ENCODE data around the gene ONECUT2. TPM values are rescaled to one million over a fixed set of nuclear protein-coding genes. Genes with fewer than 3 reads are reported as not detected.

Gene ONECUT2
- total RNA-seq, 4 donors from 2014 or later = 0.07 TPM; not detected in 3

DNA sequence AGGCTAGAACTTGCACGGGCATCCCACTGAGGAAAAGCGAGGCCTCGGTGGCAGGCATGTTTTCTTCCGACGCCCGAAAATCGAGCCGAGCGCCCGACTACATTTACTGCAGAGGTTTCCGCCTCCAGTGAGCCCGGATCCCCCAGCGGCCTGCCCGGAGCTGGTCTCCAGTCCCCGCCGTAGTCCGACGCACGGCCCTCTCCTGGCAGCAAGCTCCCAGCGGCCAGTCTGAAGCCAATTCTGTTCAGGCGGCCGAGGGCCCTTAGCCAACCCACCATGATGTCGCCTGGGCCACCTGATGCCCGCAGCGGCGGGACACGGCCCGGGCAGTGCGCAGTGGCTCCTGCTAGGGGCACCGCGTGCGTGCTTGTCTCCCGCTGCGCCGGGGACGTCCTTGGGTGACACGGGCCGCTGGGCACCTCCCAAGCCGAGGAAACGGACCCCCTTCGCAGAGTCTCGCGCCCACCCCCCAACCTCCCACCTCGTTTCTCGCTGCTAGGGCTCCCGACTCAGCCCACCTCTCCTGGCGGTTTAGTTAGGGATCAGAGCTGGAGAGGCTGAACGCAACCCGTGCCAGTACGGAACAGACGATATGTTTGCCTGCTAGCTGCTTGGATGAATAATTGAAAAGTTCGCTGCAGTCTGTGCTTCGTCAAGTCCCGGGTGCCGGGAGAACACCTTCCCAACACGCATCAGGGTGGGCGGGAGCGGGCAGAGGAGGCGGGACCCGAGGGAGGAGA lies 5.3 kb downstream of the ONECUT2 start:
- peaks cover 0 to 22% of the 10 kb centered on the region in 2 donors for H3K4me1 ChIP-seq
- H3K27me3 ChIP-seq = peaks cover 25 to 78% of the 10 kb centered on the region in 2 donors
- intact Hi-C loops (cut with DNase I; ENCODE audit: low total_unique reads) = no loop called here

DNA sequence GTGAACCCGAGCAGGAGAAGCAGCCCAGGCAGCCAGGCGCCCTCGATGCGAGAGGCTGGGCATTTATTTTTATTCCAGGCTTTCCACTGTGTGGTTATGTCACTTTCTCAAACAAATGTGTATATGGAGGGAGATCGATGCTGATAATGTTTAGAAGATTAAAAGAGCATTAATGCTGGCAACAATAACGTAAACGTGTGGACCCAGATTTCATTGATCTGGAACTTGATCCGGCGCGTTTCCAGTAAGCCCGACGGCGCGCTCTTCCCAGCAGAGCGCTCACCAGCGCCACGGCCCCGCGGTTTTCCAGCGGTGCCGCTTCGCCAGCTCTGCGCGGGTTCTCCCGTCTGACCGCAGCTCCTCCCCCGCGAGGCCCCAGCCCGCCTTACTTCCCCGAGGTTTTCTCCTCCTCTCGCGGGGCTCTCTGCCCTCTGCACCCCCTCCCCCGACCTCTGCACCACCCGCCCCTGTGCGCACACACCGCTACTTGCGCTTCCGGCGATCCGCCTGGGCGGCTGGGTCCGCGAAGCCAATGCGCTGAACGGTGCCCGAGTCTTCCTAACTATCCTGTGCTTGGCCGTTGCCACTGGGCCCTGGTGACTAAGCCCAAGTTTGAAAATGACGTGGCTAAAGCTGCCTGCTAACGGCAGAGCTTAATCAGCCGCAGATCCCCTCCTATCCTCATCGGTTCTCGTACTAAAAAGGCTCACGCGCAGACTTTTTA lies 6.1 kb downstream of the ONECUT2 start:
- Histone ChIP-seq H3K36me3 (no peaks in the 10 kb centered on the region), H3K9me3 (no peaks in the 10 kb centered on the region), H3K4me1 (peaks cover 0 to 19% of the 10 kb centered on the region in 2 donors), H3K27ac (no peak overlapping the region), H3K4me3 (no peak overlapping the region), H3K27me3 (peaks cover 21 to 74% of the 10 kb centered on the region in 2 donors)
- intact Hi-C loops (cut with DNase I; ENCODE audit: low total_unique reads) = no loop called here
- DNase-seq = no peak
- TF ChIP-seq, protein P1, sequence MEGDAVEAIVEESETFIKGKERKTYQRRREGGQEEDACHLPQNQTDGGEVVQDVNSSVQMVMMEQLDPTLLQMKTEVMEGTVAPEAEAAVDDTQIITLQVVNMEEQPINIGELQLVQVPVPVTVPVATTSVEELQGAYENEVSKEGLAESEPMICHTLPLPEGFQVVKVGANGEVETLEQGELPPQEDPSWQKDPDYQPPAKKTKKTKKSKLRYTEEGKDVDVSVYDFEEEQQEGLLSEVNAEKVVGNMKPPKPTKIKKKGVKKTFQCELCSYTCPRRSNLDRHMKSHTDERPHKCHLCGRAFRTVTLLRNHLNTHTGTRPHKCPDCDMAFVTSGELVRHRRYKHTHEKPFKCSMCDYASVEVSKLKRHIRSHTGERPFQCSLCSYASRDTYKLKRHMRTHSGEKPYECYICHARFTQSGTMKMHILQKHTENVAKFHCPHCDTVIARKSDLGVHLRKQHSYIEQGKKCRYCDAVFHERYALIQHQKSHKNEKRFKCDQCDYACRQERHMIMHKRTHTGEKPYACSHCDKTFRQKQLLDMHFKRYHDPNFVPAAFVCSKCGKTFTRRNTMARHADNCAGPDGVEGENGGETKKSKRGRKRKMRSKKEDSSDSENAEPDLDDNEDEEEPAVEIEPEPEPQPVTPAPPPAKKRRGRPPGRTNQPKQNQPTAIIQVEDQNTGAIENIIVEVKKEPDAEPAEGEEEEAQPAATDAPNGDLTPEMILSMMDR (IDR thresholded peaks at IDR 0.05) = no peak
- no peak for TF ChIP-seq POLR2A (IDR thresholded peaks at IDR 0.05)

More for the DNA sequence above, 5.3 kb downstream of the ONECUT2 start:
- no peak overlapping the region for H3K27ac ChIP-seq
- no peak overlapping the region for H3K4me3 ChIP-seq
- H3K9me3 ChIP-seq = no peaks in the 10 kb centered on the region
- no peak for TF ChIP-seq POLR2A (IDR thresholded peaks at IDR 0.05)
- TF ChIP-seq, protein P1 (IDR thresholded peaks at IDR 0.05) = no peak
- DNase-seq = no peak
- no peaks in the 10 kb centered on the region for H3K36me3 ChIP-seq

DNA sequence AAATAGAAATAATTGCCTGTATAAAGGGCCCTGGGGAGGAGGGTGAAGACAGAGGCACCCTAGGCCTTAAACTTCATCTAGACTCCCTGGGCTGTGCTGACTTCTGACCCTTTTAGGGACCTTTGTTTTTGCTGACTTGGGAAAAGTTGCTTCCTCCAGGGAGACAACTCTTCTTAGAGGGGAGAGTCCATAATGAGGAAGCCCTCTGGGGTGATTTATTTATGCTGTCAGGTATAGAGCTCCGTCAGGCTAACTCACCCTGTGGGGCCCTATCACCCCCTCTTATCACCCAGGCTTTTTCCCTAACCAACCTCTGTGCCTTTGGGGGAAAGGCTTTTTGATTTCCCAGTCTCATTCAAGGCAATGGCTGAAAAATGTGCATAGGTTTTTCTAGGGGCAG lies 8.1 kb downstream of the ONECUT2 start:
- Histone ChIP-seq H3K9me3 (no peaks in the 10 kb centered on the region), H3K27me3 (peaks cover 5 to 55% of the 10 kb centered on the region in 2 donors), H3K36me3 (no peaks in the 10 kb centered on the region), H3K4me3 (no peak overlapping the region), H3K4me1 (peaks cover 0 to 15% of the 10 kb centered on the region in 2 donors), H3K27ac (no peak overlapping the region)
- intact Hi-C loops (cut with DNase I; ENCODE audit: low total_unique reads) = no loop called here
- DNase-seq = no peak
- TF ChIP-seq, protein P1 (IDR thresholded peaks at IDR 0.05) = no peak
- TF ChIP-seq POLR2A (IDR thresholded peaks at IDR 0.05) = no peak

DNA sequence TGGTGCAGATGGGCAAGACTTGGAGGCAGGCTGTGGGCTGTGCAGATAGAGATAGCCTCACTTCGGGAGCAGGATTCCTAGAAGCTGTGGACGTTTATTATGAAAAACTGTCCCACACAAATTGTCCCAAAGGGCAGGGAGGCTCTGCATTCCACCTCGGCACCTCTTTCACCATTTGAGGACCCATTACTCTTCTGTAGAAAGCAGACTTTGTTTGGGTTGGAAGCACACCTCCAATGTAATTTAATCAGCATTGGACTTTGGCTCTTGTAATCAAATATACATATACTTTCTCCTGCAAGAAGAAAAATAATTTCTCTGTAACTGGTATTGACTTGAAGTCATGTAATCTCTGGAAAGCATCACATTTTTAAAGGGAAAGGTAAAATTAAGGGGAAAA lies 8.5 kb downstream of the ONECUT2 start:
- no peak for DNase-seq
- Histone ChIP-seq H3K4me3 (no peak overlapping the region), H3K27me3 (peaks cover 5 to 51% of the 10 kb centered on the region in 2 donors), H3K36me3 (no peaks in the 10 kb centered on the region), H3K4me1 (peaks cover 0 to 11% of the 10 kb centered on the region in 2 donors), H3K9me3 (no peaks in the 10 kb centered on the region), H3K27ac (no peak overlapping the region)
- no peak for TF ChIP-seq POLR2A (IDR thresholded peaks at IDR 0.05)
- TF ChIP-seq, protein P1 (IDR thresholded peaks at IDR 0.05) = no peak
- intact Hi-C loops (cut with DNase I; ENCODE audit: low total_unique reads) = no loop called here

DNA sequence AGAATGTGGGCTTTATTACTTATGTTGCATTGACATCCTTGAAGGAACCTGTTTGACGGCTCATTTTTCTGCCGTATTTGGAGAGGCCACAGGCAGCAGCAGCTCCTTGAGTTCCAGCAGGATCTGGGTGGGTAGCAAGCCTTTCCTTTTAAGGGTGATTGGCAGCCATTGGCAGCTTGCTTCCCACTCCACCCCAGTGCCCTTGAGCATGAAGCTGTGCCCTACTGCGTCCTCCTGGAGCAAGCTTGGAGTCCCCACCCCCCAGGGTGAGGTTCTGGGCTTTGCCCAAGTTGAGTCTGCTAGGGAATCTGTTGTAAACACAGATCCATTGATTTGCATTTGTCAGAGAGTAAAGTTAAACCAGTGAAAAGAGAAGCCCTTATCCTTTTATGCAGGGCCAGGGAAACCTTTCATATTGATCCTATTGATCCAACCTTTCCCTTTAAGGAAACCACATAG lies 9.2 kb downstream of the ONECUT2 start:
- Histone ChIP-seq H3K27ac (no peak overlapping the region), H3K4me3 (no peak overlapping the region), H3K9me3 (no peaks in the 10 kb centered on the region), H3K36me3 (no peaks in the 10 kb centered on the region), H3K27me3 (peaks cover 0 to 45% of the 10 kb centered on the region in 2 donors), H3K4me1 (peaks cover 0 to 9% of the 10 kb centered on the region in 2 donors)
- DNase-seq = no peak
- no peak for TF ChIP-seq POLR2A (IDR thresholded peaks at IDR 0.05)
- TF ChIP-seq, protein P1 (IDR thresholded peaks at IDR 0.05) = no peak
- intact Hi-C loops (cut with DNase I; ENCODE audit: low total_unique reads) = no loop called here

All from uterus (tissue), 4 donors.